Measurements from ENCODE around the gene PTPRN2. TPM values are rescaled to one million over a fixed set of nuclear protein-coding genes. Genes with fewer than 3 reads are reported as not detected.
A peak's percentile ranks its signal among the peaks of the same experiment; 100 is the strongest.

Gene PTPRN2
- total and polyA plus RNA-seq, 2 of the 8 experiments (the other 6 are each of a cell fraction or from before 2014, with no cell fraction given), result 2.6 to 4.5 TPM

DNA sequence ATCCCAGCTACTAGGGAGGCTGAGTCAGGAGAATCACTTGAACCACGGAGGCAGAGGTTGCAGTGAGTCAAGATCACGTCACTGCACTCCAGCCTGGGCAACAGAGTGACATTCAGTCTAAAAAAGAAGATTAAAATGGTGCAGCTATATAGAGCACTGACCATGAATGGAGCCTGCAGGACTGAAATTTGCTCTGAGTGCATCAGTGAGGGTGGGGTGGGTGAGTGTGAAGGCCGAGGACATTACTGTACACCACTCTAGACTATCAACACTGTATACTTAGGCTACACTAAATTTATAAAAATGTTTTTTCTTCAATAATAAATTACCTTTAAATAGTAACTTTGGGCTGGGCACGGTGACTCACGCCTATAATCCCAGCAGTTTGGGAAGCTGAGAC is 294.7 kb downstream of the PTPRN2 start:
- Histone ChIP-seq H4K8ac (ENCODE audit: extremely low read depth, insufficient read depth, low read length) (no peak overlapping the region), H2BK5ac (ENCODE audit: low read depth, low read length) (no peak overlapping the region), H2BK20ac (ENCODE audit: low read length) (no peak overlapping the region), H3K9ac (replicated peaks in 1 of 4; ENCODE audit: extremely low read depth in 1 of 4, low read depth in 3 of 4, low read length in 3 of 4) (no peak overlapping the region), H4K91ac (replicated peaks; ENCODE audit: insufficient read length, low read length) (no peak overlapping the region), H3K14ac (ENCODE audit: insufficient read length) (no peak overlapping the region), H3K9me3 (ENCODE audit: insufficient read depth in 2 of 2, low read depth in 1 of 2, low read length in 1 of 2) (peaks cover 28 to 40% of the 10 kb centered on the region in 2 experiments), H3K4me3 (ENCODE audit: extremely low read depth in 1 of 4, insufficient read depth in 2 of 4, low read depth in 3 of 4, low read length in 4 of 4) (no peak overlapping the region), H3K18ac (ENCODE audit: extremely low read depth, low read length) (no peak overlapping the region; the same call in 1 of the 2 replicates), H3K23me2 (ENCODE audit: low read depth, low read length) (no peaks in the 10 kb centered on the region), H3K36me3 (ENCODE audit: control insufficient read depth in 2 of 4, insufficient read depth in 4 of 4, low read length in 3 of 4) (no peaks in the 10 kb centered on the region), H4K20me1 (replicated peaks in 1 of 2; ENCODE audit: control insufficient read depth in 1 of 2, insufficient read depth in 2 of 2, low read length in 2 of 2) (no peaks in the 10 kb centered on the region), H3K4ac (replicated peaks; ENCODE audit: insufficient read length, low read depth, low read length) (no peak overlapping the region), H2AFZ (ENCODE audit: low read length) (no peak overlapping the region), H2AK5ac (ENCODE audit: low read depth, low read length) (0 out of 2 replicates have a peak overlapping the region, but pooled peaks have one; percentile 39), H2BK12ac (ENCODE audit: low read depth, low read length) (no peak overlapping the region), H3K79me2 (ENCODE audit: control insufficient read depth in 1 of 2, insufficient read depth in 2 of 2, low read length in 2 of 2) (no peaks in the 10 kb centered on the region), H3K4me1 (replicated peaks in 1 of 4; ENCODE audit: control insufficient read depth in 3 of 4, insufficient read depth in 4 of 4, low read length in 3 of 4) (peaks cover 0 to 7% (median under 1%) of the 10 kb centered on the region in 4 experiments; a peak in 2 of 7 replicates), H4K5ac (ENCODE audit: insufficient read length, low read depth, low read length) (no peak overlapping the region), H3K79me1 (ENCODE audit: low read depth, low read length) (no peaks in the 10 kb centered on the region), H2BK120ac (replicated peaks; ENCODE audit: low read depth, low read length) (no peak overlapping the region), H3K4me2 (ENCODE audit: insufficient read depth in 1 of 2, low read depth in 2 of 2, low read length in 2 of 2) (peak overlapping the region in 1 of 2 experiments; percentile 9; a peak in 1 of 4 replicates), H3K27ac (ENCODE audit: low read depth, low read length) (no peak overlapping the region), H3K23ac (ENCODE audit: insufficient read length) (no peak overlapping the region), H3K27me3 (replicated peaks in 1 of 4; ENCODE audit: control insufficient read depth in 3 of 4, extremely low read depth in 1 of 4, insufficient read depth in 3 of 4, low read length in 3 of 4) (no peaks in the 10 kb centered on the region), H2BK15ac (ENCODE audit: low read length) (no peak overlapping the region), H3K56ac (replicated peaks; ENCODE audit: insufficient read length, low read depth, low read length) (no peak overlapping the region)
- TF ChIP-seq SRF (IDR thresholded peaks at IDR 0.05; ENCODE audit: low read depth, low read length) (no peak), TAF1 (IDR thresholded peaks at IDR 0.05; ENCODE audit: low read depth, low read length) (no peak), SP1 (IDR thresholded peaks at IDR 0.05; ENCODE audit: low read depth, low read length) (no peak), TBP (IDR thresholded peaks at IDR 0.05; ENCODE audit: low read depth, low read length) (no peak), ZNF274 (IDR thresholded peaks at IDR 0.05; ENCODE audit: borderline replicate concordance, extremely low read depth, low read length) (no peak), CTBP2 (IDR thresholded peaks at IDR 0.05; ENCODE audit: borderline replicate concordance, insufficient read depth, insufficient read length, low read length) (no peak), POU5F1 (IDR thresholded peaks at IDR 0.05; ENCODE audit: low read depth, low read length) (no peak), FOSL1 (IDR thresholded peaks at IDR 0.05; ENCODE audit: insufficient read depth, low read depth, low read length) (no peak), TAF7 (optimal IDR thresholded peaks at IDR 0.05; ENCODE audit: borderline replicate concordance, low read depth, low read length) (no peak), EZH2 (IDR thresholded peaks at IDR 0.05; ENCODE audit: low read depth, low read length, severe bottlenecking) (no peak)
- whole genome bisulfite sequencing, 2 experiments (ENCODE audit: extremely low coverage in 1 of 2, insufficient coverage in 1 of 2, insufficient read length in 1 of 2, insufficient replicate concordance in 2 of 2, low coverage in 1 of 2, low lambda C conversion rate in 2 of 2, missing lambda C conversion rate in 1 of 2), result 87% methylated on average over 5 of the region's 5 CpGs; no CpG with 5 or more reads in 1 of the 2 experiments
- DNase-seq (ENCODE audit: low read depth in 1 of 2, low spot score in 2 of 2) (no peak), FAIRE-seq (no peak)
- CTCF ChIA-PET (ENCODE audit: partially characterized antibody), result no interaction called here
- POLR2A ChIA-PET (ENCODE audit: partially characterized antibody), result no interaction called here

Data from H1 (cell line).